PC-9 (cell line): ENCODE measurements around the gene KLHL25.

Experiments used
- EZH2 ChIP-seq: fragments of 200-600 bp; sonication (generic); IDR thresholded peaks from 2 replicates; pipeline ENCODE4 v1.8.0; 2017; ENCODE audit warnings: antibody characterized with exemption, low read depth
- TF ChIP-seq, protein P1 (sequence below): fragments of 200-600 bp; sonication (generic); conservative IDR thresholded peaks from 2 replicates; pipeline ENCODE4 v1.6.1; 2017; ENCODE audit warnings: mixed run types, antibody characterized with exemption, mild to moderate bottlenecking, moderate library complexity

DNA sequence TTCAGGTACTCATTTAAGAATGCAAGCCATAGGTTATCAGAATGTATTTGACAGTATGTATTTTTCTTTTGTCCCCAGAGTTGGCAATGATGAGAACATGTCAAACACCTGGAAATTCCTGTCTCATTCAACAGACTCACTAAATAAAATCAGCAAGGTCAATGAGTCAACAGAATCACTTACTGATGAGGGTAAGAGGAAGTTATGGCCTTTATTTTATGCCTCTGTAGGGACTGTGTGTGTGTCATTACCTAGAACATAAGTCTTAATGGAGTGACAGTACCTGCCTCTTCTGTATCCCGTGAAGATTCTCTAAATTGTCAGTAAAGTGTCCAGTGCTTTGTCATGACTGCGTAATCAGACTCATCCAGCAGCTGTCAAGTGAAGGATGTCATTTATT lies 77.5 kb downstream of the KLHL25 start:
- TF ChIP-seq, protein P1, sequence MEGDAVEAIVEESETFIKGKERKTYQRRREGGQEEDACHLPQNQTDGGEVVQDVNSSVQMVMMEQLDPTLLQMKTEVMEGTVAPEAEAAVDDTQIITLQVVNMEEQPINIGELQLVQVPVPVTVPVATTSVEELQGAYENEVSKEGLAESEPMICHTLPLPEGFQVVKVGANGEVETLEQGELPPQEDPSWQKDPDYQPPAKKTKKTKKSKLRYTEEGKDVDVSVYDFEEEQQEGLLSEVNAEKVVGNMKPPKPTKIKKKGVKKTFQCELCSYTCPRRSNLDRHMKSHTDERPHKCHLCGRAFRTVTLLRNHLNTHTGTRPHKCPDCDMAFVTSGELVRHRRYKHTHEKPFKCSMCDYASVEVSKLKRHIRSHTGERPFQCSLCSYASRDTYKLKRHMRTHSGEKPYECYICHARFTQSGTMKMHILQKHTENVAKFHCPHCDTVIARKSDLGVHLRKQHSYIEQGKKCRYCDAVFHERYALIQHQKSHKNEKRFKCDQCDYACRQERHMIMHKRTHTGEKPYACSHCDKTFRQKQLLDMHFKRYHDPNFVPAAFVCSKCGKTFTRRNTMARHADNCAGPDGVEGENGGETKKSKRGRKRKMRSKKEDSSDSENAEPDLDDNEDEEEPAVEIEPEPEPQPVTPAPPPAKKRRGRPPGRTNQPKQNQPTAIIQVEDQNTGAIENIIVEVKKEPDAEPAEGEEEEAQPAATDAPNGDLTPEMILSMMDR = no peak
- no peak for TF ChIP-seq EZH2
